Pancreas (tissue), 10 donors: Measurements from ENCODE around the gene ARRDC5. TPM values are rescaled to one million over a fixed set of nuclear protein-coding genes. Genes with fewer than 3 reads are reported as not detected.

Experiments
- ATAC-seq, 4 donors: fragments of 200-7000 bp; cut with Tn5 transposase; one replicate each; pipeline versions ENCODE4 v1.8.0 to v1.9.1; 2020; ENCODE audit warnings: mild to moderate bottlenecking in 4 of 4, moderate library complexity in 4 of 4
- DNase-seq, 6 donors: peaks; one replicate each; pipeline ENCODE4 v3.0.0-alpha.2; 2020
- FAIRE-seq: peaks from 2 replicates; lab custom pipeline; 2012; peaks lifted over from hg19 to GRCh38; lab: Jason Lieb, UNC
- H3K27ac ChIP-seq, 4 donors: fragments of 200-600 bp; sonication (generic); 1 replicate in 3 of 4; 2 replicates in 1 of 4; pipeline versions ENCODE4 v1.5.0 to v1.8.0; 2020
- H3K27me3 ChIP-seq, 4 donors: fragments of 200-600 bp; one replicate each; pipeline ENCODE4 v1.8.0; 2021
- H3K36me3 ChIP-seq, 3 donors: fragments of 200-600 bp; sonication (generic) in 1 of 3; one replicate each; pipeline versions ENCODE4 v1.5.0 to v1.8.0; 2020 to 2021
- H3K4me1 ChIP-seq, 3 donors: fragments of 200-600 bp; one replicate each; pipeline ENCODE4 v1.8.0; 2021
- H3K4me3 ChIP-seq, 4 donors: fragments of 200-600 bp; sonication (generic) in 2 of 4; one replicate each; pipeline versions ENCODE4 v1.5.0 to v1.8.0; 2020 to 2021
- H3K9me3 ChIP-seq, 4 donors: fragments of 200-600 bp; one replicate each; pipeline ENCODE4 v1.8.0; 2021
- WGBS, 2 donors: extraction: QIAGEN DNeasy Blood & Tissue Kit; methylation state at CpG; one replicate each; pipeline ENCODE4 v1.1.7; 2013; 5-methylcytosine and 5-hydroxymethylcytosine counted together
- intact Hi-C, 3 donors: fragments of 100-400 bp; cut with DNase I; formaldehyde crosslinking; loops; one replicate each; pipeline versions ENCODE4 v1.11.1 to v1.14.2; 2022
- polyA plus RNA-seq, 2 donors: library from polyadenylated mRNA; stranded (reverse); fragments of 200-250 nt; gene quantifications; one replicate each; pipeline ENCODE4 v1.2.3, GENCODE V29; 2013
- total RNA-seq, 6 donors: library from RNA; stranded (reverse); fragmentation: NEBNext Ultra II Directional in 4 of 6; extraction: Animal tissue kit (Norgen Biotek cat#: 25700) in 4 of 6; gene quantifications; one replicate each; pipeline versions ENCODE4 v1.2.1 to v1.2.4, GENCODE V29; 2021 to 2023
- TF ChIP-seq, protein P1 (sequence below), 4 donors: fragments of 200-600 bp; sonication (generic) in 3 of 4; IDR thresholded peaks; one replicate each; pipeline versions ENCODE4 v1.5.0 to v1.8.0; 2021; ENCODE audit warnings: antibody characterized with exemption in 4 of 4
- donor health status: healthy with polysubstance abuse.
- donor health status: DM: no; HTN: no; CAD: no; lungs with moderate emphysema.
- donor health status: DM: no; HTN: no; CAD: no.
- donor health status: control.
- donor health status: control.
- donor health status: Bipolar disorder and iron deficiency.
- donor health status: DM: yes; HTN: yes; CAD: no.
- donor health status: DM: no; HTN: no; CAD: no.
- donor health status: DM: no; HTN: no; CAD: no.
- donor health status: DM: yes; HTN: yes; CAD: no.

The ARRDC5 gene
- total and polyA plus RNA-seq, 8 donors: 0.09 to 0.15 (median 0.13) TPM; not detected in 4

DNA sequence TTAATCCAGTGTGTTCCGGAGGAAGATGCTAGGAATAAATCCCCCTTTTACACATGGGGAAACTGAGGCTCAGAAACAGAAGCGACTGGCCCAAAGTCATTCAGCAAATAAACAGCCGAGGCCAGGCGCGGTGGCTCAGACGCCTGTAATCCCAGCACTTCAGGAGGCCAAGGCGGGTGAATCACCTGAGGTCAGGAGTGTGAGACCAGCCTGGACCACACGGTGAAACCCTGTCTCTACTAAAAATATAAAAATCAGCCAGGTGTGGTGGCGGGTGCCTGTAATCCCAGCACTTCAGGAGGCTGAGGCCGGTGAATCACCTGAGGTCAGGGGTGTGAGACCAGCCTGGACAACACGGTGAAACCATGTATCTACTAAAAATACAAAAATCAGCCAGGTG, 23.7 kb downstream of the ARRDC5 start:
- Histone ChIP-seq H3K36me3 (no peaks in the 10 kb centered on the region), H3K9me3 (no peaks in the 10 kb centered on the region), H3K4me1 (no peaks in the 10 kb centered on the region), H3K27me3 (no peaks in the 10 kb centered on the region), H3K4me3 (no peak overlapping the region), H3K27ac (no peak overlapping the region)
- no peak for DNase-seq
- 88 to 92% methylated on average over 11 of the region's 11 CpGs for WGBS, 2 donors
- no peak for ATAC-seq
- no peak for FAIRE-seq
- intact Hi-C loops: loop anchor here in 2 of 3 donors (5.0 kb wide), 1 partner anchor 153 kb away; no protein-coding TSS in a partner anchor
- TF ChIP-seq, protein P1, sequence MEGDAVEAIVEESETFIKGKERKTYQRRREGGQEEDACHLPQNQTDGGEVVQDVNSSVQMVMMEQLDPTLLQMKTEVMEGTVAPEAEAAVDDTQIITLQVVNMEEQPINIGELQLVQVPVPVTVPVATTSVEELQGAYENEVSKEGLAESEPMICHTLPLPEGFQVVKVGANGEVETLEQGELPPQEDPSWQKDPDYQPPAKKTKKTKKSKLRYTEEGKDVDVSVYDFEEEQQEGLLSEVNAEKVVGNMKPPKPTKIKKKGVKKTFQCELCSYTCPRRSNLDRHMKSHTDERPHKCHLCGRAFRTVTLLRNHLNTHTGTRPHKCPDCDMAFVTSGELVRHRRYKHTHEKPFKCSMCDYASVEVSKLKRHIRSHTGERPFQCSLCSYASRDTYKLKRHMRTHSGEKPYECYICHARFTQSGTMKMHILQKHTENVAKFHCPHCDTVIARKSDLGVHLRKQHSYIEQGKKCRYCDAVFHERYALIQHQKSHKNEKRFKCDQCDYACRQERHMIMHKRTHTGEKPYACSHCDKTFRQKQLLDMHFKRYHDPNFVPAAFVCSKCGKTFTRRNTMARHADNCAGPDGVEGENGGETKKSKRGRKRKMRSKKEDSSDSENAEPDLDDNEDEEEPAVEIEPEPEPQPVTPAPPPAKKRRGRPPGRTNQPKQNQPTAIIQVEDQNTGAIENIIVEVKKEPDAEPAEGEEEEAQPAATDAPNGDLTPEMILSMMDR (IDR thresholded peaks at IDR 0.05): no peak

GRCh38 chr19:4878491-4878968, 24.2 kb downstream of the ARRDC5 start:
- Histone ChIP-seq H3K4me1 (no peaks in the 10 kb centered on the region), H3K9me3 (no peaks in the 10 kb centered on the region), H3K27ac (peak overlapping the region; percentile 17 to 35 (median 26)), H3K36me3 (no peaks in the 10 kb centered on the region), H3K4me3 (no peak overlapping the region), H3K27me3 (no peaks in the 10 kb centered on the region)
- intact Hi-C loops: loop anchor here in 2 of 3 donors (5.0 kb wide), 1 partner anchor 154 kb away; no protein-coding TSS in a partner anchor
- DNase-seq: peak in 2 of 6 donors; percentile 38 to 58
- no peak for FAIRE-seq
- WGBS, 2 donors: 43 to 49% methylated on average over 22 to 23 of the region's 23 CpGs
- TF ChIP-seq, protein P1 (IDR thresholded peaks at IDR 0.05): no peak
- ATAC-seq: peak in 2 of 4 donors; percentile 44 to 61

- peak overlapping the region; percentile 17 to 35 (median 26) for H3K27ac ChIP-seq
- TF ChIP-seq, protein P1 (IDR thresholded peaks at IDR 0.05): no peak
- FAIRE-seq: no peak
- no peaks in the 10 kb centered on the region for H3K27me3 ChIP-seq
- WGBS, 2 donors: 57 to 64% methylated on average over 28 to 30 of the region's 30 CpGs
- no peaks in the 10 kb centered on the region for H3K9me3 ChIP-seq
- no peaks in the 10 kb centered on the region for H3K36me3 ChIP-seq
- H3K4me1 ChIP-seq: no peaks in the 10 kb centered on the region
- H3K4me3 ChIP-seq: no peak overlapping the region
- peak in 2 of 6 donors; percentile 59 to 67 for DNase-seq
- intact Hi-C loops: loop anchor here in 2 of 3 donors (5.0 kb wide), 1 partner anchor 154 kb away; no protein-coding TSS in a partner anchor
- ATAC-seq: peak; percentile 22 to 71 (median 63)
Observed at GRCh38 chr19:4877753-4878490, 24.8 kb downstream of the ARRDC5 start.

- H3K36me3 ChIP-seq: no peaks in the 10 kb centered on the region
- FAIRE-seq: no peak
- H3K9me3 ChIP-seq: no peaks in the 10 kb centered on the region
- no peak overlapping the region for H3K27ac ChIP-seq
- no peak for DNase-seq
- TF ChIP-seq, protein P1 (IDR thresholded peaks at IDR 0.05): no peak
- H3K4me3 ChIP-seq: no peak overlapping the region
- WGBS, 2 donors: 85 to 90% methylated on average over 3 of the region's 3 CpGs
- no peak for ATAC-seq
- no peaks in the 10 kb centered on the region for H3K4me1 ChIP-seq
- H3K27me3 ChIP-seq: no peaks in the 10 kb centered on the region
- intact Hi-C loops: loop anchor here in 1 of 3 donors (5.0 kb wide), 1 partner anchor 38 kb away; no protein-coding TSS in a partner anchor
Observed at GRCh38 chr19:4873930-4874329, 28.8 kb downstream of the ARRDC5 start.
